HCT116 (cell line): ENCODE results near the gene RPAP3. TPM values are rescaled to one million over a fixed set of nuclear protein-coding genes. Genes with fewer than 3 reads are reported as not detected.

Experiments used
- ATAC-seq: fragments of 200-7000 bp; cut with Tn5 transposase; 2 replicates; pipeline ENCODE4 v1.9.1; 2020; ENCODE audit warnings: mild to moderate bottlenecking, moderate library complexity
- BruUV-seq: library from RNA; stranded (reverse); fragments of 400-500 nt; replicated peaks from 2 replicates; lab custom pipeline; 2021; lab: Mats Ljungman, UMichigan
- CTCF ChIA-PET: fragments of 300-600 bp; sonication (Branson Sonifier 250); formaldehyde crosslinking; loops from one replicate; lab custom pipeline; 2021; ENCODE audit warnings: antibody characterized with exemption; lab: Charles Lee
- POLR2A ChIA-PET: fragments of 300-600, 350-600 bp; sonication (Branson Sonifier 250); formaldehyde crosslinking; loops from one replicate; lab custom pipeline; 2021; ENCODE audit warnings: antibody characterized with exemption; lab: Charles Lee
- RAD21 ChIA-PET, 2 experiments: fragments of 300-600 bp; sonication (Branson Sonifier 250); formaldehyde crosslinking; loops; one replicate each; lab custom pipeline; 2023; ENCODE audit warnings: low total read pairs in 2 of 2; ENCODE audit not compliant: uncharacterized antibody in 2 of 2, unreplicated experiment in 2 of 2, low non-redundant PET in 1 of 2; lab: Charles Lee
- DNase-seq: peaks from one replicate; pipeline ENCODE4 v3.0.0-alpha.2; 2010; ENCODE audit warnings: low read depth, low spot score
- H2AFZ ChIP-seq: fragments of 200-600 bp; shearing (Covaris generic), sonication (generic); 2 replicates; pipeline ENCODE4 v1.6.1; 2017; ENCODE audit warnings: low read depth, mixed run types, mixed read lengths, antibody characterized with exemption, low read length; ENCODE audit not compliant: poor library complexity, severe bottlenecking
- H3K27ac ChIP-seq: 2 replicates; pipeline ENCODE4 v1.5.1; 2012; ENCODE audit warnings: low read depth, low read length
- H3K27me3 ChIP-seq: fragments of 200-600 bp; sonication (generic); 2 replicates; pipeline ENCODE4 v1.6.1; 2016; ENCODE audit warnings: mixed run types, low read length, mixed read lengths; ENCODE audit not compliant: insufficient read depth
- H3K36me3 ChIP-seq, 2 experiments: fragments of 200-500 bp in 1 of 2; fragments of 200-600 bp in 1 of 2; sonication (Bioruptor generic) in 1 of 2; sonication (generic) in 1 of 2; 2 replicates each; pipeline versions ENCODE4 v1.5.1 to v1.6.1; 2014 to 2016; ENCODE audit warnings: low read length in 2 of 2, inconsistent platforms in 1 of 2, mixed read lengths in 1 of 2, mixed run types in 1 of 2; ENCODE audit not compliant: insufficient read depth in 2 of 2, control insufficient read depth in 1 of 2
- H3K4me1 ChIP-seq, 2 experiments: fragments of 200-600 bp in 1 of 2; sonication (generic) in 1 of 2; 2 replicates each; pipeline versions ENCODE4 v1.5.1 to v1.6.1; 2012 to 2017; ENCODE audit warnings: low read length in 2 of 2, inconsistent platforms in 1 of 2, mild to moderate bottlenecking in 1 of 2, mixed read lengths in 1 of 2, mixed run types in 1 of 2, moderate library complexity in 1 of 2; ENCODE audit not compliant: insufficient read depth in 2 of 2, control insufficient read depth in 1 of 2
- H3K4me2 ChIP-seq: fragments of 200-600 bp; sonication (generic); 2 replicates; pipeline ENCODE4 v1.6.1; 2017; ENCODE audit warnings: mixed run types, low read length, mixed read lengths
- H3K4me3 ChIP-seq, 2 experiments: fragments of 200-600 bp in 1 of 2; sonication (generic) in 1 of 2; replicated peaks in 1 of 2; 2 replicates each; pipeline ENCODE4 v1.5.1; 2011 to 2016; ENCODE audit warnings: low read length in 2 of 2, control low read depth in 1 of 2, low read depth in 1 of 2, mild to moderate bottlenecking in 1 of 2, mixed read lengths in 1 of 2, mixed run types in 1 of 2
- H3K79me2 ChIP-seq: fragments of 200-600 bp; sonication (generic); 2 replicates; pipeline ENCODE4 v1.6.1; 2017; ENCODE audit warnings: mild to moderate bottlenecking, mixed run types, low read length, moderate library complexity, mixed read lengths; ENCODE audit not compliant: insufficient read depth
- H3K9ac ChIP-seq: fragments of 200-600 bp; sonication (generic); 2 replicates; pipeline ENCODE4 v1.6.1; 2016; ENCODE audit warnings: low read length, mixed read lengths
- H3K9me2 ChIP-seq: fragments of 200-600 bp; sonication (generic), shearing (Covaris generic); 2 replicates; pipeline ENCODE4 v1.6.1; 2017; ENCODE audit warnings: mixed run types, mild to moderate bottlenecking, moderate library complexity; ENCODE audit not compliant: insufficient read depth
- H3K9me3 ChIP-seq, 2 experiments: fragments of 200-500 bp in 1 of 2; fragments of 200-600 bp in 1 of 2; sonication (Bioruptor generic) in 1 of 2; sonication (generic) in 1 of 2; 2 replicates each; pipeline ENCODE4 v1.6.1; 2014 to 2017; ENCODE audit warnings: low read length in 2 of 2, mixed read lengths in 2 of 2, inconsistent platforms in 1 of 2, low read depth in 1 of 2, mild to moderate bottlenecking in 1 of 2, mixed run types in 1 of 2, moderate library complexity in 1 of 2; ENCODE audit not compliant: control insufficient read depth in 1 of 2, insufficient read depth in 1 of 2
- H4K20me1 ChIP-seq: fragments of 200-600 bp; sonication (generic), shearing (Covaris generic); 2 replicates; pipeline ENCODE4 v1.6.1; 2017; ENCODE audit warnings: mixed run types, mild to moderate bottlenecking, moderate library complexity; ENCODE audit not compliant: insufficient read depth
- CBX3 ChIP-seq: IDR thresholded peaks from 2 replicates; pipeline ENCODE4 v1.6.1; 2012; ENCODE audit warnings: low read depth
- CTCF ChIP-seq, 3 experiments: fragments of 200-600 bp in 1 of 3; sonication (generic) in 1 of 3; IDR thresholded peaks in 2 of 3; conservative IDR thresholded peaks in 1 of 3; 2 replicates each; pipeline ENCODE4 v1.5.1; 2012 to 2017; ENCODE audit warnings: low read depth in 2 of 3, low read length in 2 of 3, antibody characterized with exemption in 1 of 3, borderline replicate concordance in 1 of 3, control low read depth in 1 of 3, mild to moderate bottlenecking in 1 of 3, mixed read lengths in 1 of 3, mixed run types in 1 of 3, moderate library complexity in 1 of 3; ENCODE audit not compliant: insufficient read depth in 1 of 3
- EZH2 ChIP-seq: fragments of 200-600 bp; sonication (generic); IDR thresholded peaks from 2 replicates; pipeline ENCODE4 v1.6.1; 2017; ENCODE audit warnings: antibody characterized with exemption, mixed run types
- EZH2phosphoT487 ChIP-seq: fragments of 200-600 bp; IDR thresholded peaks from 2 replicates; pipeline ENCODE4 v1.6.1; 2018; ENCODE audit warnings: antibody characterized with exemption, borderline replicate concordance
- FOSL1 ChIP-seq: IDR thresholded peaks from 2 replicates; pipeline ENCODE4 v1.6.1; 2012; ENCODE audit warnings: low read depth
- JUND ChIP-seq: IDR thresholded peaks from 2 replicates; pipeline ENCODE4 v1.6.1; 2012
- MAX ChIP-seq: IDR thresholded peaks from 2 replicates; pipeline ENCODE4 v1.6.1; 2012
- POLR2A ChIP-seq: IDR thresholded peaks from 2 replicates; pipeline ENCODE4 v1.7.0; 2011; ENCODE audit warnings: borderline replicate concordance; ENCODE audit not compliant: insufficient read depth, insufficient read length; ENCODE audit errors: extremely low read depth
- REST ChIP-seq: IDR thresholded peaks from 2 replicates; pipeline ENCODE4 v1.6.1; 2012; ENCODE audit warnings: low read depth
- TCF7L2 ChIP-seq: IDR thresholded peaks from 2 replicates; pipeline ENCODE4 v1.7.0; 2011; ENCODE audit warnings: borderline replicate concordance, inconsistent platforms; ENCODE audit not compliant: insufficient read depth, insufficient read length; ENCODE audit errors: extremely low read depth
- YY1 ChIP-seq: IDR thresholded peaks from 2 replicates; pipeline ENCODE4 v1.6.1; 2011; ENCODE audit warnings: low read length, low read depth, moderate library complexity, mild to moderate bottlenecking; ENCODE audit not compliant: insufficient replicate concordance; ENCODE audit errors: extremely low read depth
- ZBTB33 ChIP-seq: IDR thresholded peaks from 2 replicates; pipeline ENCODE4 v1.6.1; 2011; ENCODE audit warnings: mild to moderate bottlenecking, low read length, moderate library complexity; ENCODE audit not compliant: insufficient replicate concordance; ENCODE audit errors: extremely low read depth
- intact Hi-C: fragments of 100-400 bp; cut with micrococcal nuclease; formaldehyde crosslinking; loops from 2 replicates; pipeline ENCODE4 v1.10.0; 2022
- total RNA-seq: library from RNA; stranded (reverse); gene quantifications from one replicate; pipeline ENCODE4 v1.2.1, GENCODE V29; 2021; ENCODE audit not compliant: unreplicated experiment

The RPAP3 gene
- total RNA-seq, 1 experiment from 2014 or later, result 48.3 TPM

GRCh38 chr12:47732504-47732903, 26.7 kb upstream of the RPAP3 start:
- H2AFZ ChIP-seq, result no peak overlapping the region
- no peaks in the 10 kb centered on the region for H4K20me1 ChIP-seq
- no TSS peak for BruUV-seq
- no peak overlapping the region for H3K4me3 ChIP-seq
- ChIA-PET POLR2A (no interaction called here), RAD21 (no interaction called here), CTCF (interaction anchor here (0.9 to 3.3 kb wide), 3 partner anchors 10 to 46 kb away, joined by 3 to 21 read pairs (median 3); no protein-coding TSS in a partner anchor)
- intact Hi-C loops, result no loop called here
- no peaks in the 10 kb centered on the region for H3K36me3 ChIP-seq
- no peaks in the 10 kb centered on the region for H3K9me2 ChIP-seq
- peaks cover 5 to 20% of the 10 kb centered on the region in 2 experiments; a peak in 2 of 4 replicates for H3K4me1 ChIP-seq
- no peaks in the 10 kb centered on the region for H3K79me2 ChIP-seq
- DNase-seq (no peak), ATAC-seq (no peak)
- no peaks in the 10 kb centered on the region for H3K9me3 ChIP-seq
- H3K27me3 ChIP-seq, result no peaks in the 10 kb centered on the region
- H3K4me2 ChIP-seq, result no peak overlapping the region
- no peak overlapping the region for H3K9ac ChIP-seq
- TF ChIP-seq EZH2phosphoT487, result no peak
- TF ChIP-seq CTCF (IDR thresholded peaks at IDR 0.05 in 2 of 3, conservative IDR thresholded peaks at IDR 0.05 in 1 of 3; ENCODE audit: borderline replicate concordance in 1 of 3, insufficient read depth in 1 of 3, low read depth in 2 of 3, low read length in 2 of 3), result no peak
- H3K27ac ChIP-seq, result no peak overlapping the region

- ChIA-PET POLR2A (no interaction called here), RAD21 (no interaction called here)
- H3K4me2 ChIP-seq, result no peak overlapping the region
- TF ChIP-seq CBX3 (no peak), TCF7L2 (no peak), EZH2 (no peak), REST (no peak), JUND (no peak), YY1 (no peak), POLR2A (no peak), MAX (no peak), FOSL1 (no peak), ZBTB33 (no peak)
These were observed 25.9 kb upstream of the RPAP3 start for GRCh38 chr12:47731723-47732122.

More at GRCh38 chr12:47731723-47732122, 25.9 kb upstream of the RPAP3 start:
- ATAC-seq (no peak), DNase-seq (no peak)
- no peaks in the 10 kb centered on the region for H3K9me2 ChIP-seq
- H4K20me1 ChIP-seq, result no peaks in the 10 kb centered on the region
- CTCF ChIA-PET, result interaction anchor here (0.8 to 3.3 kb wide), 4 partner anchors 11 to 107 kb away, joined by 3 to 21 read pairs (median 4); no protein-coding TSS in a partner anchor
- H3K36me3 ChIP-seq, result no peaks in the 10 kb centered on the region
- intact Hi-C loops, result no loop called here
- no peak overlapping the region for H2AFZ ChIP-seq
- no peaks in the 10 kb centered on the region for H3K9me3 ChIP-seq
- no peaks in the 10 kb centered on the region for H3K27me3 ChIP-seq
- H3K9ac ChIP-seq, result no peak overlapping the region
- no peak overlapping the region for H3K4me3 ChIP-seq
- BruUV-seq, result no TSS peak
- no peaks in the 10 kb centered on the region for H3K79me2 ChIP-seq
- H3K4me1 ChIP-seq, result peaks cover under 1 to 16% of the 10 kb centered on the region in 2 experiments; a peak in 2 of 4 replicates
- no peak overlapping the region for H3K27ac ChIP-seq
